ENCODE measurements around the gene S1PR1.

DNA sequence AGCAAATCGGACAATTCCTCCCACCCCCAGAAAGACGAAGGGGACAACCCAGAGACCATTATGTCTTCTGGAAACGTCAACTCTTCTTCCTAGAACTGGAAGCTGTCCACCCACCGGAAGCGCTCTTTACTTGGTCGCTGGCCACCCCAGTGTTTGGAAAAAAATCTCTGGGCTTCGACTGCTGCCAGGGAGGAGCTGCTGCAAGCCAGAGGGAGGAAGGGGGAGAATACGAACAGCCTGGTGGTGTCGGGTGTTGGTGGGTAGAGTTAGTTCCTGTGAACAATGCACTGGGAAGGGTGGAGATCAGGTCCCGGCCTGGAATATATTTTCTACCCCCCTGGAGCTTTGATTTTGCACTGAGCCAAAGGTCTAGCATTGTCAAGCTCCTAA is 3.2 kb downstream of the S1PR1 start:
- TF ChIP-seq EP300 (IDR thresholded peaks at IDR 0.05; ENCODE audit: borderline replicate concordance) (no peak), CEBPB (IDR thresholded peaks at IDR 0.05) (no peak), TEAD4 (IDR thresholded peaks at IDR 0.05) (no peak), REST (IDR thresholded peaks at IDR 0.05; ENCODE audit: low read depth) (no peak), NFIC (IDR thresholded peaks at IDR 0.05) (no peak), RAD21 (IDR thresholded peaks at IDR 0.05; ENCODE audit: low read depth) (no peak), MAX (IDR thresholded peaks at IDR 0.05) (no peak), CREB1 (IDR thresholded peaks at IDR 0.05; ENCODE audit: low read depth) (no peak), TCF12 (IDR thresholded peaks at IDR 0.05; ENCODE audit: low read depth) (no peak), FOXM1 (IDR thresholded peaks at IDR 0.05; ENCODE audit: borderline replicate concordance, low read depth) (no peak), EGR1 (IDR thresholded peaks at IDR 0.05) (no peak), YY1 (IDR thresholded peaks at IDR 0.05; ENCODE audit: low read depth) (no peak)
